D341Med (cell line): ENCODE results near the gene BIN1.

Experiments used
- DNase-seq: peaks from one replicate; pipeline ENCODE4 v3.0.0; 2012; ENCODE audit warnings: low spot score

Gene BIN1

GRCh38 chr2:127106991-127107621, at the start of gene BIN1:
Gene BIN1 (minus strand): TSS chr2:127107154. CDS start chr2:127106943, 211 bp downstream.
- peak; percentile 92 for DNase-seq

GRCh38 chr2:127155947-127156346, 49.0 kb upstream of the BIN1 start:
- DNase-seq: no peak

GRCh38 chr2:127155028-127155581, 48.2 kb upstream of the BIN1 start:
- no peak for DNase-seq

GRCh38 chr2:127154396-127154795, 47.4 kb upstream of the BIN1 start:
- no peak for DNase-seq

- no peak for DNase-seq
Measured at GRCh38 chr2:127153691-127154158, 46.8 kb upstream of the BIN1 start.

GRCh38 chr2:127150996-127151395, 44.0 kb upstream of the BIN1 start:
- DNase-seq: no peak

- no peak for DNase-seq
Measured at GRCh38 chr2:127149384-127149783, 42.4 kb upstream of the BIN1 start.

GRCh38 chr2:127146820-127147502, 40.0 kb upstream of the BIN1 start:
- DNase-seq: no peak

- no peak for DNase-seq
Measured at GRCh38 chr2:127146071-127146725, 39.2 kb upstream of the BIN1 start.

- DNase-seq: no peak
Measured at GRCh38 chr2:127145280-127145895, 38.4 kb upstream of the BIN1 start.

GRCh38 chr2:127143841-127144782, 37.2 kb upstream of the BIN1 start:
- DNase-seq: no peak

GRCh38 chr2:127142663-127143630, 36.0 kb upstream of the BIN1 start:
- no peak for DNase-seq

GRCh38 chr2:127140538-127140937, 33.6 kb upstream of the BIN1 start:
- DNase-seq: no peak

- DNase-seq: no peak
Measured at GRCh38 chr2:127139766-127140165, 32.8 kb upstream of the BIN1 start.

- no peak for DNase-seq
Measured at GRCh38 chr2:127138281-127138680, 31.3 kb upstream of the BIN1 start.

- DNase-seq: no peak
Measured at GRCh38 chr2:127137741-127138140, 30.8 kb upstream of the BIN1 start.

GRCh38 chr2:127137225-127137624, 30.3 kb upstream of the BIN1 start:
- no peak for DNase-seq

- no peak for DNase-seq
Measured at GRCh38 chr2:127134833-127135830, 28.2 kb upstream of the BIN1 start.

- no peak for DNase-seq
Measured at GRCh38 chr2:127134235-127134634, 27.3 kb upstream of the BIN1 start.
